GM23338 (cell line): Measurements from ENCODE around the gene CBFA2T3. TPM values are rescaled to one million over a fixed set of nuclear protein-coding genes. Genes with fewer than 3 reads are reported as not detected.

Source experiments
- ATAC-seq: fragments of 200-7000 bp; cut with Tn5 transposase; 3 replicates; pipeline ENCODE4 v1.9.1; 2020
- DNase-seq: peaks from one replicate; pipeline ENCODE4 v3.0.0-alpha.2; 2015; ENCODE audit warnings: low spot score
- H2AFZ ChIP-seq: fragments of 200-600 bp; sonication (generic); 2 replicates; pipeline ENCODE4 v1.8.0; 2016; ENCODE audit warnings: antibody characterized with exemption, mild to moderate bottlenecking, moderate library complexity
- H3F3A ChIP-seq: fragments of 200-600 bp; sonication (generic); replicated peaks from 2 replicates; pipeline ENCODE4 v1.8.0; 2017; ENCODE audit warnings: antibody characterized with exemption, mixed run types, low read depth
- H3K27ac ChIP-seq: fragments of 200-600 bp; sonication (generic); 2 replicates; pipeline ENCODE4 v1.6.1; 2016; ENCODE audit warnings: low read depth
- H3K27me3 ChIP-seq: fragments of 200-600 bp; sonication (generic); 2 replicates; pipeline ENCODE4 v1.8.0; 2016; ENCODE audit warnings: mild to moderate bottlenecking, mixed run types, moderate library complexity; ENCODE audit not compliant: insufficient read depth
- H3K36me3 ChIP-seq: fragments of 200-600 bp; sonication (generic); 2 replicates; pipeline ENCODE4 v1.8.0; 2016; ENCODE audit warnings: mild to moderate bottlenecking; ENCODE audit not compliant: insufficient read depth
- H3K4me1 ChIP-seq: fragments of 200-600 bp; sonication (generic); 2 replicates; pipeline ENCODE4 v1.8.0; 2016; ENCODE audit warnings: mild to moderate bottlenecking, moderate library complexity; ENCODE audit not compliant: insufficient read depth
- H3K4me2 ChIP-seq: fragments of 200-600 bp; sonication (generic); 2 replicates; pipeline ENCODE4 v1.7.1; 2017; ENCODE audit warnings: mixed run types
- H3K4me3 ChIP-seq: fragments of 200-600 bp; sonication (generic); 2 replicates; pipeline ENCODE4 v1.6.1; 2016; ENCODE audit warnings: mixed run types
- H3K79me2 ChIP-seq: fragments of 200-600 bp; sonication (generic); replicated peaks from 2 replicates; pipeline ENCODE4 v1.8.0; 2017; ENCODE audit warnings: mild to moderate bottlenecking; ENCODE audit not compliant: insufficient read depth
- H3K9me2 ChIP-seq: fragments of 200-600 bp; sonication (generic); 2 replicates; pipeline ENCODE4 v1.8.0; 2017; ENCODE audit not compliant: insufficient read depth
- H4K20me1 ChIP-seq: fragments of 200-600 bp; sonication (generic); replicated peaks from 2 replicates; pipeline ENCODE4 v1.8.0; 2017; ENCODE audit warnings: mild to moderate bottlenecking; ENCODE audit not compliant: insufficient read depth
- H3K27ac Mint-ChIP-seq: 2 replicates; pipeline ENCODE4 v1.8.0; 2020; ENCODE audit warnings: inconsistent platforms, mild to moderate bottlenecking, moderate library complexity, mixed read lengths
- H3K27me3 Mint-ChIP-seq: 3 replicates; pipeline ENCODE4 v1.8.0; 2022; ENCODE audit warnings: low read depth, mild to moderate bottlenecking, moderate library complexity, mixed read lengths, inconsistent platforms; ENCODE audit not compliant: insufficient read depth, poor library complexity
- H3K36me3 Mint-ChIP-seq: 3 replicates; pipeline ENCODE4 v1.8.0; 2021; ENCODE audit warnings: low read depth, mild to moderate bottlenecking, inconsistent platforms, moderate library complexity, mixed read lengths
- H3K4me1 Mint-ChIP-seq: 3 replicates; pipeline ENCODE4 v1.8.0; 2020; ENCODE audit warnings: mild to moderate bottlenecking, inconsistent platforms, mixed read lengths
- H3K4me3 Mint-ChIP-seq: 3 replicates; pipeline ENCODE4 v1.8.0; 2021; ENCODE audit warnings: moderate library complexity, mild to moderate bottlenecking, inconsistent platforms, mixed read lengths
- H3K9me3 Mint-ChIP-seq: 3 replicates; pipeline ENCODE4 v1.8.0; 2020; ENCODE audit warnings: moderate library complexity, mild to moderate bottlenecking, inconsistent platforms, mixed read lengths
- CREB1 ChIP-seq: fragments of 250-450 bp; sonication (Bioruptor Pico); IDR thresholded peaks from 2 replicates; pipeline ENCODE4 v1.5.0; 2020; ENCODE audit warnings: low read depth, mild to moderate bottlenecking, moderate library complexity
- ETS1 ChIP-seq: IDR thresholded peaks from 2 replicates; pipeline ENCODE4 v1.6.1; 2016; ENCODE audit warnings: antibody characterized with exemption
- EZH2 ChIP-seq: fragments of 200-600 bp; sonication (generic); IDR thresholded peaks from one replicate; pipeline ENCODE4 v1.8.0; 2017; ENCODE audit warnings: antibody characterized with exemption, mild to moderate bottlenecking, low read depth; ENCODE audit not compliant: unreplicated experiment
- EZH2phosphoT487 ChIP-seq: fragments of 200-600 bp; sonication (generic); IDR thresholded peaks from one replicate; pipeline ENCODE4 v1.8.1; 2018; ENCODE audit warnings: antibody characterized with exemption; ENCODE audit not compliant: unreplicated experiment
- JUNB ChIP-seq: IDR thresholded peaks from one replicate; pipeline ENCODE4 v1.6.1; 2016; ENCODE audit warnings: antibody characterized with exemption; ENCODE audit not compliant: unreplicated experiment
- NANOG ChIP-seq: IDR thresholded peaks from 2 replicates; pipeline ENCODE4 v1.6.1; 2016; ENCODE audit warnings: antibody characterized with exemption, borderline replicate concordance
- POLR2AphosphoS5 ChIP-seq: IDR thresholded peaks from 2 replicates; pipeline ENCODE4 v1.6.1; 2016; ENCODE audit warnings: antibody characterized with exemption, low read depth
- STAT1 ChIP-seq: IDR thresholded peaks from one replicate; pipeline ENCODE4 v1.6.1; 2016; ENCODE audit warnings: antibody characterized with exemption; ENCODE audit not compliant: unreplicated experiment
- ZNF114 ChIP-seq: fragments of 250-450 bp; sonication (Bioruptor Pico); IDR thresholded peaks from 2 replicates; pipeline ENCODE4 v1.5.0; 2020; ENCODE audit warnings: mild to moderate bottlenecking, moderate library complexity
- polyA plus RNA-seq: library from polyadenylated mRNA; unstranded; fragments of >200 nt; fragmentation: Nextera tagmentation; extraction: Ambion mirVana; gene quantifications from 2 replicates; pipeline ENCODE4 v1.2.1, GENCODE V29; 2016
- total RNA-seq: library from RNA; depleted of rRNA; stranded (reverse); fragments of >200 nt; shearing (Covaris generic); gene quantifications from 2 replicates; pipeline ENCODE4 v1.2.3, GENCODE V29; 2014
- TF ChIP-seq, protein P1 (sequence below): fragments of 250-450 bp; sonication (Bioruptor Pico); IDR thresholded peaks from 2 replicates; pipeline ENCODE4 v1.5.0; 2020; ENCODE audit warnings: mild to moderate bottlenecking, moderate library complexity
- TF ChIP-seq, protein P2 (sequence below): IDR thresholded peaks from one replicate; pipeline ENCODE4 v1.6.1; 2018; ENCODE audit warnings: antibody characterized with exemption; ENCODE audit not compliant: unreplicated experiment

Gene CBFA2T3
- total and polyA plus RNA-seq, 2 experiments from 2014 or later: 0.87 to 1.5 TPM

DNA sequence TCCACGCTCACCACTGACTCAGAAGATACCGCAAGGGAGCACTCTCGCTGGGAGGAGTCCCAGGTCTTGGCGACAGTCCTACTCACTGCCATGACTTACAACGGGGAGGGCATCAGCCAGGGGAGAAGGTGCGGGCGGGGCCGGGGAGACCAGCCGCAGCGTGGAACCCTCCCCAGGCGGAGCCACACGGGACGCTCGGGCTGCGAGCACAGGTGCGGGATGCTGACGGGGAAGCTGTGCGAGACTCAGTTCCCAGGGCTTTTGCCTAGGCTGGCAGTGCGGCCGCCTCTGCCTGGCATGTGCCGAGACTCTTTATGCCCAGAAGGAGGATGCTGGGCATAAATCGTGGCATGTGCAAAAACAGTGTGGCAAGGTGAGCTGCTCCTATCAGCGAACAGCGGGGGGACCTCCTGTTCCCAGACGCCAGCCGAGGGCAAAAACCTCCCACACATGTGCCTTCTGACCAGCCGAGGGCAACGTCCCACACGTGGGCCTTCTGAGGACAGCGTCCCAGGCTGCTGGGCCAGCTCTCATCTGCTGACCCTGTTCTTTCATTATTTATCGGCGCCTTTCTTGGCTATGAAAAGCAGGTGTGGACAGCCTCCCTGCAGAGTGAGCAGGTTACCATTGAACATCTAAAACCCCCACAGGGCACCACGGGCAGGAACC is 126.3 kb downstream of the CBFA2T3 start:
- no peaks in the 10 kb centered on the region for H3K9me2 ChIP-seq
- Mint-ChIP-seq H3K36me3 (peaks cover 22% of the 10 kb centered on the region), H3K4me3 (no peak overlapping the region), H3K4me1 (peaks cover 8% of the 10 kb centered on the region), H3K27ac (no peak overlapping the region), H3K27me3 (peaks cover 4% of the 10 kb centered on the region), H3K9me3 (peaks cover 12% of the 10 kb centered on the region; the same call in 2 of the 3 replicates)
- DNase-seq (no peak), ATAC-seq (no peak)
- H3K4me2 ChIP-seq: no peak overlapping the region
- peaks cover 5% of the 10 kb centered on the region; the same call in 1 of the 2 replicates for H3K79me2 ChIP-seq
- H3K4me3 ChIP-seq: no peak overlapping the region
- no peaks in the 10 kb centered on the region for H3K27me3 ChIP-seq
- no peak overlapping the region for H2AFZ ChIP-seq
- H3K36me3 ChIP-seq: no peaks in the 10 kb centered on the region
- no peaks in the 10 kb centered on the region; the same call in 1 of the 2 replicates for H3K4me1 ChIP-seq
- no peak overlapping the region for H3K27ac ChIP-seq
- H3F3A ChIP-seq: 0 out of 2 replicates have a peak, but pooled peaks cover 3% of the 10 kb centered on the region
- peaks cover 1% of the 10 kb centered on the region; the same call in 1 of the 2 replicates for H4K20me1 ChIP-seq
- TF ChIP-seq EZH2phosphoT487: no peak
- TF ChIP-seq NANOG: no peak
- no peak for TF ChIP-seq ETS1
- no peak for TF ChIP-seq STAT1
- TF ChIP-seq ZNF114 (CRISPR knock-in tag): no peak
- TF ChIP-seq, protein P1, sequence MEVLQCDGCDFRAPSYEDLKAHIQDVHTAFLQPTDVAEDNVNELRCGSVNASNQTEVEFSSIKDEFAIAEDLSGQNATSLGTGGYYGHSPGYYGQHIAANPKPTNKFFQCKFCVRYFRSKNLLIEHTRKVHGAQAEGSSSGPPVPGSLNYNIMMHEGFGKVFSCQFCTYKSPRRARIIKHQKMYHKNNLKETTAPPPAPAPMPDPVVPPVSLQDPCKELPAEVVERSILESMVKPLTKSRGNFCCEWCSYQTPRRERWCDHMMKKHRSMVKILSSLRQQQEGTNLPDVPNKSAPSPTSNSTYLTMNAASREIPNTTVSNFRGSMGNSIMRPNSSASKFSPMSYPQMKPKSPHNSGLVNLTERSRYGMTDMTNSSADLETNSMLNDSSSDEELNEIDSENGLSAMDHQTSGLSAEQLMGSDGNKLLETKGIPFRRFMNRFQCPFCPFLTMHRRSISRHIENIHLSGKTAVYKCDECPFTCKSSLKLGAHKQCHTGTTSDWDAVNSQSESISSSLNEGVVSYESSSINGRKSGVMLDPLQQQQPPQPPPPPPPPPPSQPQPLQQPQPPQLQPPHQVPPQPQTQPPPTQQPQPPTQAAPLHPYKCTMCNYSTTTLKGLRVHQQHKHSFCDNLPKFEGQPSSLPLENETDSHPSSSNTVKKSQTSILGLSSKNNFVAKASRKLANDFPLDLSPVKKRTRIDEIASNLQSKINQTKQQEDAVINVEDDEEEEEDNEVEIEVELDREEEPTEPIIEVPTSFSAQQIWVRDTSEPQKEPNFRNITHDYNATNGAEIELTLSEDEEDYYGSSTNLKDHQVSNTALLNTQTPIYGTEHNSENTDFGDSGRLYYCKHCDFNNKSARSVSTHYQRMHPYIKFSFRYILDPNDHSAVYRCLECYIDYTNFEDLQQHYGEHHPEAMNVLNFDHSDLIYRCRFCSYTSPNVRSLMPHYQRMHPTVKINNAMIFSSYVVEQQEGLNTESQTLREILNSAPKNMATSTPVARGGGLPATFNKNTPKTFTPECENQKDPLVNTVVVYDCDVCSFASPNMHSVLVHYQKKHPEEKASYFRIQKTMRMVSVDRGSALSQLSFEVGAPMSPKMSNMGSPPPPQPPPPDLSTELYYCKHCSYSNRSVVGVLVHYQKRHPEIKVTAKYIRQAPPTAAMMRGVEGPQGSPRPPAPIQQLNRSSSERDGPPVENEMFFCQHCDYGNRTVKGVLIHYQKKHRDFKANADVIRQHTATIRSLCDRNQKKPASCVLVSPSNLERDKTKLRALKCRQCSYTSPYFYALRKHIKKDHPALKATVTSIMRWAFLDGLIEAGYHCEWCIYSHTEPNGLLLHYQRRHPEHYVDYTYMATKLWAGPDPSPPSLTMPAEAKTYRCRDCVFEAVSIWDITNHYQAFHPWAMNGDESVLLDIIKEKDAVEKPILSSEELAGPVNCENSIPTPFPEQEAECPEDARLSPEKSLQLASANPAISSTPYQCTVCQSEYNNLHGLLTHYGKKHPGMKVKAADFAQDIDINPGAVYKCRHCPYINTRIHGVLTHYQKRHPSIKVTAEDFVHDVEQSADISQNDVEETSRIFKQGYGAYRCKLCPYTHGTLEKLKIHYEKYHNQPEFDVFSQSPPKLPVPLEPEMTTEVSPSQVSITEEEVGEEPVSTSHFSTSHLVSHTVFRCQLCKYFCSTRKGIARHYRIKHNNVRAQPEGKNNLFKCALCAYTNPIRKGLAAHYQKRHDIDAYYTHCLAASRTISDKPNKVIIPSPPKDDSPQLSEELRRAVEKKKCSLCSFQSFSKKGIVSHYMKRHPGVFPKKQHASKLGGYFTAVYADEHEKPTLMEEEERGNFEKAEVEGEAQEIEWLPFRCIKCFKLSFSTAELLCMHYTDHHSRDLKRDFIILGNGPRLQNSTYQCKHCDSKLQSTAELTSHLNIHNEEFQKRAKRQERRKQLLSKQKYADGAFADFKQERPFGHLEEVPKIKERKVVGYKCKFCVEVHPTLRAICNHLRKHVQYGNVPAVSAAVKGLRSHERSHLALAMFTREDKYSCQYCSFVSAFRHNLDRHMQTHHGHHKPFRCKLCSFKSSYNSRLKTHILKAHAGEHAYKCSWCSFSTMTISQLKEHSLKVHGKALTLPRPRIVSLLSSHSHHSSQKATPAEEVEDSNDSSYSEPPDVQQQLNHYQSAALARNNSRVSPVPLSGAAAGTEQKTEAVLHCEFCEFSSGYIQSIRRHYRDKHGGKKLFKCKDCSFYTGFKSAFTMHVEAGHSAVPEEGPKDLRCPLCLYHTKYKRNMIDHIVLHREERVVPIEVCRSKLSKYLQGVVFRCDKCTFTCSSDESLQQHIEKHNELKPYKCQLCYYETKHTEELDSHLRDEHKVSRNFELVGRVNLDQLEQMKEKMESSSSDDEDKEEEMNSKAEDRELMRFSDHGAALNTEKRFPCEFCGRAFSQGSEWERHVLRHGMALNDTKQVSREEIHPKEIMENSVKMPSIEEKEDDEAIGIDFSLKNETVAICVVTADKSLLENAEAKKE (CRISPR knock-in tag): no peak
- TF ChIP-seq EZH2: no peak
- TF ChIP-seq CREB1 (CRISPR knock-in tag): no peak
- TF ChIP-seq, protein P2, sequence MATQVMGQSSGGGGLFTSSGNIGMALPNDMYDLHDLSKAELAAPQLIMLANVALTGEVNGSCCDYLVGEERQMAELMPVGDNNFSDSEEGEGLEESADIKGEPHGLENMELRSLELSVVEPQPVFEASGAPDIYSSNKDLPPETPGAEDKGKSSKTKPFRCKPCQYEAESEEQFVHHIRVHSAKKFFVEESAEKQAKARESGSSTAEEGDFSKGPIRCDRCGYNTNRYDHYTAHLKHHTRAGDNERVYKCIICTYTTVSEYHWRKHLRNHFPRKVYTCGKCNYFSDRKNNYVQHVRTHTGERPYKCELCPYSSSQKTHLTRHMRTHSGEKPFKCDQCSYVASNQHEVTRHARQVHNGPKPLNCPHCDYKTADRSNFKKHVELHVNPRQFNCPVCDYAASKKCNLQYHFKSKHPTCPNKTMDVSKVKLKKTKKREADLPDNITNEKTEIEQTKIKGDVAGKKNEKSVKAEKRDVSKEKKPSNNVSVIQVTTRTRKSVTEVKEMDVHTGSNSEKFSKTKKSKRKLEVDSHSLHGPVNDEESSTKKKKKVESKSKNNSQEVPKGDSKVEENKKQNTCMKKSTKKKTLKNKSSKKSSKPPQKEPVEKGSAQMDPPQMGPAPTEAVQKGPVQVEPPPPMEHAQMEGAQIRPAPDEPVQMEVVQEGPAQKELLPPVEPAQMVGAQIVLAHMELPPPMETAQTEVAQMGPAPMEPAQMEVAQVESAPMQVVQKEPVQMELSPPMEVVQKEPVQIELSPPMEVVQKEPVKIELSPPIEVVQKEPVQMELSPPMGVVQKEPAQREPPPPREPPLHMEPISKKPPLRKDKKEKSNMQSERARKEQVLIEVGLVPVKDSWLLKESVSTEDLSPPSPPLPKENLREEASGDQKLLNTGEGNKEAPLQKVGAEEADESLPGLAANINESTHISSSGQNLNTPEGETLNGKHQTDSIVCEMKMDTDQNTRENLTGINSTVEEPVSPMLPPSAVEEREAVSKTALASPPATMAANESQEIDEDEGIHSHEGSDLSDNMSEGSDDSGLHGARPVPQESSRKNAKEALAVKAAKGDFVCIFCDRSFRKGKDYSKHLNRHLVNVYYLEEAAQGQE: no peak
- no peak for TF ChIP-seq POLR2AphosphoS5
- no peak for TF ChIP-seq JUNB
